ENCODE measurements around the gene PTPRT.

PTPRT gene

DNA sequence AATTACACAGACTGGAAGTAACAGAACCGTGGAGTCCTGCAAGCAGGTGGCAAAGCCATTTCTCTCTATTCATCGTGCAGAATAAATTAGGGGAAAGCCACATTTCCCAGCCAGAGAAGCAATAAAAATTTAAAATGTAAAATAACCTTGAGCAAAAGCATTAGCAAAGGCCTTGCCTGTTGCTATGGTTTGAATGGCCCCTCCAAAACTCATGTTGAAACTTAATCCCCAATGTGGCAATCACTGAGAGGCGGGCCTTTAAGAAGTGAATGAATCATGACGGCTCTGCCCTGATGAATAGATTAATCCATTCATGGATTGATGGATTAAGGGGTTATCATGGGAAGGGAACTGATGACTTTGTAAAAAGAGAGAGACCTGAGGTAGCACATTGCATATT, 679.0 kb downstream of the PTPRT start:
- DNase-seq, result no peak

GRCh38 chr20:42507874-42508273, 681.8 kb downstream of the PTPRT start:
- DNase-seq, result no peak

GRCh38 chr20:42506397-42506796, 683.3 kb downstream of the PTPRT start:
- no peak for DNase-seq

GRCh38 chr20:42502591-42502990, 687.1 kb downstream of the PTPRT start:
- DNase-seq, result no peak

- no peak for DNase-seq
These were observed 693.1 kb downstream of the PTPRT start for GRCh38 chr20:42496595-42496994.

GRCh38 chr20:42494290-42494689, 695.4 kb downstream of the PTPRT start:
- no peak for DNase-seq

GRCh38 chr20:42493001-42493400, 696.7 kb downstream of the PTPRT start:
- no peak for DNase-seq

DNA sequence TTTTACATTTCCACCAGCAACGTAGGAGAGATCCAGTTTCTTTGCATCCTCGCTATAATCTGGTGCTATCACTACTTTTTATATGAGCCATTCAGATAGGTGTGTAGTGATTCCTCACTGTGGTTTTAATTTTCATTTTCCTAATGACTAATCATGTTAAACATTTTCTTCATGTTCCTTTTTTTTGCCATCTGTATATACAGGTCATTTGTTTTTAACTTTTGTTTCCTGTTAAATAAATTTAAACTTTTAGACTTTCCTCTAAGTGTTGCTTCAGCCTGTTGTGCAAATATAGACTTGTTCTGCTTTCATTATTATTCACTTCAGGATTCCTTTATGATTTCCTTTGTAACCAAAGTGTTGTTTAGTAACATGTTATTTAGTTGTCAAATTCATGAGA, 697.4 kb downstream of the PTPRT start:
- no peak for DNase-seq

DNA sequence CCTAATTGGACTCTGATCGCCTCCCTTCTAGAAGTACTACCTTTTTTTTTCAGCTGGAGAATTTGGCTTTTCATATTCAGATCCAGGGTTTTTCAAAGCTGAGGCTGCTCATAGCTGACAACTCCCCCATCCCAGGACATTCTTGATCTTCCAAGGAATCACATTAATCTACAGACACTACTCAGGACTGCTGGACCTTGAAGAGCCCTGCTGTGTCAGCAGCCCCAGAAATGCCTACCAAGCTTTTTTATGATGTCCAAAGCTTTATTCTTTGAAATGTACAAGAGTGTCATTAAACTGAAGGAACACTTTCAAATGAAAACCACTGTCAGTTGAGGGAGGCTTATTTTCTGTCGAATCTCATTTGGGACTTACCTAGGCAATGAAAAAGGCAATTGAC, 704.1 kb downstream of the PTPRT start:
- no peak for DNase-seq

DNA sequence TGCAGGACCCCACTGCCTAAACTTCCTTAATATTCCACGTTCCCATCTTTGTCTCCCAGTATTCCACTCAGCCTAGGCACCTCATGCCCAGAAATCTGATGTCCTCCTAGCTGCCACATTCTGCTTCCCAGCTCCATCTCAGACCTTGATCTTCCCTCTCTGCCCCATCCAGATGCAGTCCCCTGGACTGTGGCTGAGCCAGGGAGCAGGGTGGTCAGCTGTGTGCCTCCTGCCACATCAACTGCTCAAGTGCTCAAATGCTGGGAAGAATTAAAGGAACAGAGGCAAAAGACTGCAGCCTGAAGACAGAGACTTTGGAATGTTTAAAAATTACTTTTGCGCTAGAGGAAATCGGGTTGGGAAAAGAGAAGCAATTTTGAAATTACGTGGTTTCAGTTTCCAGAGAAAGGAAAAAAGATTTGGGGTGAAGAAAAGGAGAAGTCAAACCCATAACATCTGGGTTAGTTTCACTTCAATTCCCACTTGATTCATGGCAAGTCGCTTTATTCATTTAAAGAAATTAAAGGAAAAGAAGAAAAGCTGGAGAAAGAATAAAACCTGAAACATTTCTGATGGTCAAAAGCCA, 704.8 kb downstream of the PTPRT start:
- no peak for DNase-seq

DNA sequence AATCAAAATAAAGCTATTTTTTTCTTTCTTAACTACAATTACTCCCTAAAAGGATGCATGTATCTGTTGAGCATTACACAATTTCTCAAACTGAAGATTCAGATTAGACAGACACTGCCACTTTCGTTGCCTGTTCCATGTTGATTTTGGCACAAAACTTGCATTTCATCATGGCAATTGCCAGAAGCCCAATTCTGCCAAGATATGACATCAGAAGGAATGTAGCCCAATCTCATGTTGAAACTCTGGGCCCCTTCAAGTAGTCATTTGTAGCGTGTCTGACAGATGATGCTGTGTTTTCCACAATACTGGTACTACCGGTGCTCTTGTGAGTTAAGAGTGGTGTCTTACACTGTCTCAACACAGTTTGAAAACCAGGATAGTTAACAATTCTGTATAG, 705.4 kb downstream of the PTPRT start:
- DNase-seq, result no peak

- no peak for DNase-seq
These were observed 705.9 kb downstream of the PTPRT start for GRCh38 chr20:42483730-42484303.

GRCh38 chr20:42482808-42483207, 706.9 kb downstream of the PTPRT start:
- no peak for DNase-seq

- DNase-seq, result no peak
These were observed 713.9 kb downstream of the PTPRT start for GRCh38 chr20:42475773-42476172.

- DNase-seq, result no peak
These were observed 715.1 kb downstream of the PTPRT start for GRCh38 chr20:42474646-42475045.

- no peak for DNase-seq
These were observed 717.5 kb downstream of the PTPRT start for GRCh38 chr20:42472198-42472597.

- no peak for DNase-seq
These were observed 727.6 kb downstream of the PTPRT start for GRCh38 chr20:42461965-42462593.

- DNase-seq, result no peak
These were observed 728.4 kb downstream of the PTPRT start for GRCh38 chr20:42461291-42461690.

DNA sequence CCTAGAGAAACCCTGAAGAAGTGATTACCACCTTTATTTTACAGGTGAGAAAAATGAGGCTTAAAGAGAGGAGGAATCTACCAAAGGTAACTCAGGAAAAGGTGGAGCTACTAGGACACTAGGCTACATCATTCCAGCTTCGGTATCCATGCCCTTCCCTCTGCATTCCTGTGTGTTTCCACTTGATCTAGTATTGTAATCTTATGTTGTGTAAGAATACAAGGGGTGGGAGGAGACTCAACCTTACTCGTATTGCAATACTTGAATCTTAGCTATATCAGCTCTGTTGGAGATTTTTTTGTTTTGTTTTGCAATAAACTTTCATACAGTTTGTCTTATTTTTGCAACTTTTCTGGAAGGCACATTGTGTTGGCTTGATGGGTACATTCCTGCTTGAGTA, 742.4 kb downstream of the PTPRT start:
- no peak for DNase-seq

- no peak for DNase-seq
These were observed 744.9 kb downstream of the PTPRT start for GRCh38 chr20:42444799-42445198.

DNA sequence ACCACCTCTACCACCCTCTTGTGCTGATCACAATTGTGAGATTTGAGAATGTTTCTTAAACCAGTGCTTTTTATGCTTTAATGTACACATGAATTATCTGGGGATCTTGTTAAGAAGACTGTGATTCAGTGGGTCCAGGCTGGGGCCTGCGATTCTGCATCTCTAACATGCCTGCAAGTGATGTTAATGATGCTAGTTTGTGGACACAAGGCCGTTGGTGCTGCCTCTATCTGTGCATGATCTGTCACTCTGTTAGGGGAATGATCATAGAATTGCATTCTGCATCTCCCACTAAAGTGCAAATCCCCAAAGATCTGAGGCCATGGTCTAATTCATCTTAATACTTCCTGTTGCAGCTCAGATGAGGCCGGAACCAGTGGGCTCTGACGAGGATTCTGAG, 746.5 kb downstream of the PTPRT start:
- no peak for DNase-seq

- DNase-seq, result no peak
These were observed 747.0 kb downstream of the PTPRT start for GRCh38 chr20:42442716-42443115.

- DNase-seq, result no peak
These were observed 747.8 kb downstream of the PTPRT start for GRCh38 chr20:42441864-42442331.

- no peak for DNase-seq
These were observed 748.4 kb downstream of the PTPRT start for GRCh38 chr20:42441196-42441863.

All from COR-L47 (cell line).